HFF-Myc (cell line): ENCODE results near the gene ENPP4.
"Not testable (repeated sequence)": the region's sequence is repeated elsewhere in the genome, so short reads cannot be mapped to it uniquely, and the experiment has no call there.

Experiments used
- DNase-seq: peaks from one replicate; pipeline ENCODE4 v3.0.0-alpha.2; 2011; ENCODE audit warnings: low read depth; ENCODE audit errors: extremely low read depth
- H3K4me3 ChIP-seq: replicated peaks from 2 replicates; pipeline ENCODE4 v1.5.1; 2011; ENCODE audit warnings: low read depth, mild to moderate bottlenecking, control low read depth, low read length
- CTCF ChIP-seq: IDR thresholded peaks from 2 replicates; pipeline ENCODE4 v1.5.1; 2012; ENCODE audit warnings: mild to moderate bottlenecking, low read depth, low read length, control low read depth; ENCODE audit errors: missing control alignments

Gene ENPP4

GRCh38 chr6:46144270-46144669, 14.5 kb downstream of the ENPP4 start:
- no peak overlapping the region for H3K4me3 ChIP-seq
- no peak for DNase-seq
- TF ChIP-seq CTCF, result no peak

- not testable (repeated sequence) for H3K4me3 ChIP-seq, DNase-seq
These were observed 19.3 kb downstream of the ENPP4 start for GRCh38 chr6:46149066-46149465.

GRCh38 chr6:46156701-46157100, 26.9 kb downstream of the ENPP4 start:
- DNase-seq, result no peak
- TF ChIP-seq CTCF, result no peak
- no peak overlapping the region for H3K4me3 ChIP-seq

- TF ChIP-seq CTCF, result no peak
- H3K4me3 ChIP-seq, result no peak overlapping the region
- DNase-seq, result no peak
These were observed 29.4 kb downstream of the ENPP4 start for GRCh38 chr6:46159229-46159628.

- no peak for DNase-seq
- H3K4me3 ChIP-seq, result no peak overlapping the region
- TF ChIP-seq CTCF, result no peak
These were observed 30.3 kb downstream of the ENPP4 start for GRCh38 chr6:46160102-46160501.

GRCh38 chr6:46170357-46171289, 40.8 kb downstream of the ENPP4 start, which contains the start of gene ENPP5:
Gene ENPP5 (minus strand): TSS chr6:46170980. CDS start chr6:46168262, 2,718 bp downstream.
- no peak for TF ChIP-seq CTCF
- DNase-seq, result no peak
- peak within 1 kb of the TSS; percentile 23 for H3K4me3 ChIP-seq

GRCh38 chr6:46172176-46172575, 42.4 kb downstream of the ENPP4 start:
- no peak for DNase-seq
- no peak overlapping the region for H3K4me3 ChIP-seq
- TF ChIP-seq CTCF, result no peak
